ENCODE data around the gene SRSF9.

- TF ChIP-seq, protein P1, sequence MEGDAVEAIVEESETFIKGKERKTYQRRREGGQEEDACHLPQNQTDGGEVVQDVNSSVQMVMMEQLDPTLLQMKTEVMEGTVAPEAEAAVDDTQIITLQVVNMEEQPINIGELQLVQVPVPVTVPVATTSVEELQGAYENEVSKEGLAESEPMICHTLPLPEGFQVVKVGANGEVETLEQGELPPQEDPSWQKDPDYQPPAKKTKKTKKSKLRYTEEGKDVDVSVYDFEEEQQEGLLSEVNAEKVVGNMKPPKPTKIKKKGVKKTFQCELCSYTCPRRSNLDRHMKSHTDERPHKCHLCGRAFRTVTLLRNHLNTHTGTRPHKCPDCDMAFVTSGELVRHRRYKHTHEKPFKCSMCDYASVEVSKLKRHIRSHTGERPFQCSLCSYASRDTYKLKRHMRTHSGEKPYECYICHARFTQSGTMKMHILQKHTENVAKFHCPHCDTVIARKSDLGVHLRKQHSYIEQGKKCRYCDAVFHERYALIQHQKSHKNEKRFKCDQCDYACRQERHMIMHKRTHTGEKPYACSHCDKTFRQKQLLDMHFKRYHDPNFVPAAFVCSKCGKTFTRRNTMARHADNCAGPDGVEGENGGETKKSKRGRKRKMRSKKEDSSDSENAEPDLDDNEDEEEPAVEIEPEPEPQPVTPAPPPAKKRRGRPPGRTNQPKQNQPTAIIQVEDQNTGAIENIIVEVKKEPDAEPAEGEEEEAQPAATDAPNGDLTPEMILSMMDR (IDR thresholded peaks at IDR 0.05), result no peak
- TF ChIP-seq POLR2A (IDR thresholded peaks at IDR 0.05), result no peak
These were observed 40.2 kb downstream of the SRSF9 start for GRCh38 chr12:120429368-120429767.
